ENCODE results near the gene SH3TC2.
A peak's percentile ranks its signal among the peaks of the same experiment; 100 is the strongest.

SH3TC2 gene

DNA sequence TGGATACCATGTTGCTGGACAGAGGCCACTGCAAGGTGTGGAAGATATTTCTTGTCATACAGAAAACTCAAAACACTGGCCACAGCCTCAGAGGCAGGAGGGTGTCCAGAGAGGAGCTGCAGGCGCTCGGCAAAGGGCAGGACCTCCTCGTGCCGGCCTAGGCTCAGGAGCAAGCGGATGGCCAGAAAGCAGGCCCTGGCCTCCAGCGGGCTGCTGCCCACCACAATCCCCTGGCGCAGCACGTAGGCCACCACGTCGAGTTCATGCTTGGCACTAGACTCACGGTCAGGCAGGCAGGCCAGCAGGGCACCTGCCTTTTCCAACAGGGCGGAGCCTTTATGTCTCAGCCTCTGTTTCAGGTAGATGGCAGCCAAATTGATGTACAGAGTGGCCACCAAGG lies 35.2 kb downstream of the SH3TC2 start:
- DNase-seq, result no peak

GRCh38 chr5:149024943-149025342 lies 37.9 kb downstream of the SH3TC2 start:
- no peak for DNase-seq

DNA sequence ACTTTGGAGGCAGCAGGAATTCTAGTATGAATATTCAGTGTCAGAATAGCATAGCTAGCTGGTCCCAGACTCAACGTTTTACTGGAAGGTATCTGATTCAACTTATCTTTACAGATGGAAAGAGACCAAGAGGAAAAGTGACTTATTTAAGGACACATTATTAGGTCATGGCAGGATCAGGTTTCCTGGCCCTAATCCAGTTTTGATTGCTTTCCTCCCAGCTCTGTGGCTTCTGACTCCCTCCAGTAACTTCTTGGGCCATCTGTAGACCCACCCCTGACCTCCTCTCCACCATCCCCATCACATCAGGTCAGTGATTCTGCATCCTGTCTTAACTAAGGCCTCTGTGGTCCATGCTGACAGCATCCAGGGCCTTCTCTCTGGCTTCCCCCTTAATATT lies 38.4 kb downstream of the SH3TC2 start:
- no peak for DNase-seq

DNA sequence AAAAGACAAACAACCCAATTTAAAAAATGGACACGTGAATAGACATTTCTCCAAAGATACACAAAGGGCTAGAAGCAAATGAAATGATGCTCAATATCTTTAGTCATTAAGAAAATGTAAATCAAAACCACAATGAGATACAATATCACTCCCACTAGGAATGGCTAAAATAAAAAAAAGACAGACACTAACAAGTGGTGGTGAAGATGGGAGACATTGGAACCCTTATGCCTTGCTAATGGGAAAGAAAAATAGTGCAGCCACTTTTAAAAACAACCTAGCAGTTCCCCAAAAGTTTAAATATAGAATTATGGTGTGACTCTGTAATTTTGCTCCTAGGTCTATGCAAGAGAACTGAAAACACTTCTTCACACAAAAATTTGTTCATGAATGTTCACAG lies 40.7 kb downstream of the SH3TC2 start:
- DNase-seq, result no peak

DNA sequence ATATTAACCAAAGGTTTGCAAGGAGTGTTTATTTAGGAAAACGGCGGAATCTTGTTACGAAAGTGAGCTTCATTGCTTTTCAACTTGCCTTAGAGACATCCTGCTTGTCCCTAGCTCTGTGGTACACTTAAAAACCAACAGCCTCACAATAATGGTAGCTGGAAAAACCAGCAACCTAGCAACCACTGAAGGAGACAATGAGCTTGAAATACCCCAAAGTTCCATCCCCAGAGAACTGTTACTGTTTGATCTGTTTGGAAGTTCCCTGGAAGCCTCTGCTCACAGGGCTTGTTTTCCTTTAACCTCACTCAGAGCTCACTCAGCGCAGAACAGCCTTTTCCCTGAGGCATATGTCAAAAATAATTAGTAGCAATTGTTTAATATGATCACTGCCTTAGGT lies 43.2 kb downstream of the SH3TC2 start:
- no peak for DNase-seq

DNA sequence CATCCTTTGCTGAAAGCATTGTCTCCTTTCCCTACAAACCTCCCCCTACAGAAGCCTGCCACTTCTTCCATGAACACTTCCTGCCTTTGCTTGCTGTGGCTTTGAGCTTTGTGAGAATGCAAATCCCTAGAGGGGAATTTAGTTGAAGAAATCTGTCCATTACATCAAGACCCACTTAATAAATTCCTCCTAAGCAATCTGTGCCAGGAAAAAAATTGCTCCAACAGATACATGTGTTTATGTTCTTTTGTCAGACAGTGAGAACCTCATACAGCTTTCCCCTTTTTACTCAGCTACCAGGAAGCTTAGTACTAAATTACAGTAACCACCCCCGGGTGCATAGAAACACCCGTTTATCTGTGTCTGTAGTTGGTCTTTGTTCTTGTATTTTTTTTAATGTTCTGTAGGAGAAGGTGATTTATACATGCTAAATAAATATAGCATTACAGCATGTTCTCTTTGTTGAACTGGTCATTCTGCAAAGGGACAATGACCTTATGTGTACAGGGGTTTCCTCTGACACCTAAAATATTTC lies 43.9 kb downstream of the SH3TC2 start:
- no peak for DNase-seq

GRCh38 chr5:149017636-149018035 lies 45.2 kb downstream of the SH3TC2 start:
- DNase-seq, result no peak

- DNase-seq, result no peak
Observed at GRCh38 chr5:149015561-149015960, 47.3 kb downstream of the SH3TC2 start.

GRCh38 chr5:149015126-149015525 lies 47.7 kb downstream of the SH3TC2 start:
- no peak for DNase-seq

DNA sequence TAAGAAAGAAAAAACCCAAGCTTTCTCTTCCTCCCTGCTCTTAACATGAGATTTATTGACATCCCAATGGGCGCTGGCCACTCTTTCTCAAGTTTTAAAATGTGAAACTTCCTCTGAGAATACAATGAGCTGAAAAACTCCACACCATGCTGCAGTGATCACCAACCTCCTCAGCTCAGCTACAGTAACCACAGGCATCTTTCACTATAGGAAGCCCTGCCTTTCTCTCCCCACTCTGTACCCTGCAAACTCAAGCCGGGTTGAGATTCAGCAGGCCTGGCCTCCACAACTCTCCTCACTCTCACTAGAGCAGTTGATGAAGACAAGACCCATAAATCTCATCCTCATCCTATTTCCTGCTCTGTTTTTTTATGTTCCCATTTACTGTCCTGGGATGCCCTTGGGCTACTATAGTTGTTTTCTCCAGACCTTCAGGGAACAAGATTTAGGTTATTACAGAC lies 48.3 kb downstream of the SH3TC2 start:
- DNase-seq, result no peak

GRCh38 chr5:149013796-149014195 lies 49.1 kb downstream of the SH3TC2 start:
- DNase-seq, result no peak

DNA sequence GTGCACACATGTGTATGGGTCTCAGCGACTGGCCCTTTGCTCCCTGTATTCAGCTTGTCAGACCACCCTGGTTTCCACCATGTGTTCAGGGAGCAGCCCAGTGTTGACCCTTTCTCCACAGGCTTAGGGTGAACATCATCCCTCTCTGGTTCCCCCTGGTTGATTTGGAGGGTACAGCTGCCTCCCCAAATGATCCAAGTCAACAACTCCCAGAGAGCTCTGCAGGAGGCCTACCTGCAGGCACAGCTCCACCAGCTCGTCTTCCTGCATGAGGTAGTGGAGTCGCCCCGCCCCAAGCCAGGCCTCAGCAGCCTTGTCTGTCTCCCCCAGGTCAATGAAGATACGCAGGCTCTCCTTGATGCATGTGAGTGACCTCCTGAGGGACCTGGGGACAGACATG lies 50.5 kb downstream of the SH3TC2 start:
- DNase-seq, result no peak

- DNase-seq, result no peak
Observed at GRCh38 chr5:149011728-149012127, 51.1 kb downstream of the SH3TC2 start.

DNA sequence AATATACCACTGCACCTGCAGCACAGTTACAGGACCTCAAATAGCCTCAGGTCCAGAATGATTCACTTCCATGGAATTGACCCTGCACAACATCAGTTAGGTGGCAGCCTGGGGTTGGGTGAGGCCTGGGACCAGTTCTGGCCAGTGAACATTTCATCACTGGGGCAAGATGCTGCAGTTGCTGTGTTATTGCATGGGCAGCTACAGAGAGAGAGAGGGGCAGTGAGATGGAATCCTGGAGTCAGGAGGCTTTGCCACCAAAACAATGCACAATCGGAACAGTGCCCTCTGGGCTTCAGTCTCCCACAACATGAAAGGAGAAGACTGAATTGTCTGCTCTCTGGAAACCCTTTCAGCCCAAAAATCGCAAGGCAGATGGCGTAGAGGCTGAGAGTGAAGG lies 51.8 kb downstream of the SH3TC2 start:
- no peak for DNase-seq

DNA sequence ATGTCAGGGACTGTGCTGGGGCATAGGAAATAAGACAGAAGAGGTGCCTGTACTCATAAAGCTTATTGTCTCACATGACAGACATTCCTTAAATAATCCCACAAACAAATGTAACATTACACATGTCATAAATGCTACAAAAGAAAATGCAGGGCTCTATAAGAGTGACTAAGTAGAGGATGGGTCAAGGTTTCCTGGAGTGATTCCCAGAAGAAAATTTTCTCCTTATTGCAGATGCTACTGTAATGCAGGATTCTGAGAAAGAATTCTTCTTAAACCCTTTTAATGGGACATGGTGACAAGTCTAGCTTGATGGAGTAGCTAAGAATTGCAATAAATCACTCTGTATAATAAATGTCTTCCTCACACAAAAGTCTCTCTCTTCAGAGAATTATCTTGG lies 55.7 kb downstream of the SH3TC2 start:
- DNase-seq, result no peak

GRCh38 chr5:149006426-149006825 lies 56.4 kb downstream of the SH3TC2 start:
- DNase-seq, result no peak

DNA sequence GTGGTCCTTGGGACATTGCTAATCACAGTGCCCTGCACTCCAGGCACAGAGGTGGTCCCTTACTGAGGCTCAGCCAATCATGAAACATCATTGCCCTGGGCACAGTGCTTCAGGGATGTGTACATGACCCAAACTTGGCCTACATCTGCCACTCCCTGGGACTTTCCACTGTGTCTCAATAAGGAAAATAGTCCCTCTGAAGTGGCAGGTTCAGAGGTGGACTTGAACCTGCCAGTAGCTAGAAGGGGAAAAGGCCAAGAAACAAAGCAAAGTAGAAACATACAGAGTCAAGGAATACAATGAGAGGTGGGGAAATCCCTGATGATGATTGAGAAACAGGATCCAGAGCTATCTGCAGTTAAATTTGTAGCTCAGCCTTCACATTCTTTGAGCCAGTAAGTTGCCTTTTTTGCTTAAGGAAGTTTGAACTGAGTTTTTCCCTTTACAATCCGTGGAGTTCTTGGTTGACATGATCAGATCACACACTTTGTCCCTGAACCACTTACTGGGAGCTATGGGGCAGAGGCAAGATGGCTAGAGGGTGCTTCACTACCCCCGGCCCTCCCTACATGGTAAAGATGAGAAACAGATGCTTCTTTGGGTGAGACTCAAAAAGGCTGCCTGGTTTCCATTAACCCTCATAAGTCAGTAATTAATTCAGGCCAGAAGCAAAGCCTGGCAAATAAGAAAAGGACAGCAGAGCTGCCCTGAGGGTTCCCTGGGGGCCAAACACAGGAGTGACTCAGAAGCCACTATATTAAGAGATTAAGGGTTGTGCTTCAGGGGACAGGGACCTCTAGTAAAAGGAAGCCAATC lies 57.6 kb downstream of the SH3TC2 start:
- no peak for DNase-seq

DNA sequence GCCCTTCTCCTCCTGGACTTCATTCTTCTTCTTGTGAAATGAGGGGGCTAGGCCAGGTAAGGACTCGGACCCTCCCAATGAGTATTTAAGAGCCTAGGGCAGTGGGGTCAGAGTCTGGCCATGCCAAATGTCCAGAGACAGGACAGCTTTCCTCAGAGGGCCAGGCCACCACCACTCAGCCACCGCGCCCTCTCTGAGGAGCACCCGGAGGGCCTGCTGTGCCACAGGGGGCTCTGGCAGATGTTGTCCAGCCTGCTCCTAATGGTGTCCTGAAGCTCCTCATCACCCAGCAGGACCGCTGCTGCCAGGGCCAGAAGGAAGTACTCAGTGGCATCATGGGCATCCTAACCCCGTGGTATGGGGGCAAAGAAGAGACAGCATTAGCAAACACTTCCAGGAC lies 58.3 kb downstream of the SH3TC2 start:
- DNase-seq, result no peak

DNA sequence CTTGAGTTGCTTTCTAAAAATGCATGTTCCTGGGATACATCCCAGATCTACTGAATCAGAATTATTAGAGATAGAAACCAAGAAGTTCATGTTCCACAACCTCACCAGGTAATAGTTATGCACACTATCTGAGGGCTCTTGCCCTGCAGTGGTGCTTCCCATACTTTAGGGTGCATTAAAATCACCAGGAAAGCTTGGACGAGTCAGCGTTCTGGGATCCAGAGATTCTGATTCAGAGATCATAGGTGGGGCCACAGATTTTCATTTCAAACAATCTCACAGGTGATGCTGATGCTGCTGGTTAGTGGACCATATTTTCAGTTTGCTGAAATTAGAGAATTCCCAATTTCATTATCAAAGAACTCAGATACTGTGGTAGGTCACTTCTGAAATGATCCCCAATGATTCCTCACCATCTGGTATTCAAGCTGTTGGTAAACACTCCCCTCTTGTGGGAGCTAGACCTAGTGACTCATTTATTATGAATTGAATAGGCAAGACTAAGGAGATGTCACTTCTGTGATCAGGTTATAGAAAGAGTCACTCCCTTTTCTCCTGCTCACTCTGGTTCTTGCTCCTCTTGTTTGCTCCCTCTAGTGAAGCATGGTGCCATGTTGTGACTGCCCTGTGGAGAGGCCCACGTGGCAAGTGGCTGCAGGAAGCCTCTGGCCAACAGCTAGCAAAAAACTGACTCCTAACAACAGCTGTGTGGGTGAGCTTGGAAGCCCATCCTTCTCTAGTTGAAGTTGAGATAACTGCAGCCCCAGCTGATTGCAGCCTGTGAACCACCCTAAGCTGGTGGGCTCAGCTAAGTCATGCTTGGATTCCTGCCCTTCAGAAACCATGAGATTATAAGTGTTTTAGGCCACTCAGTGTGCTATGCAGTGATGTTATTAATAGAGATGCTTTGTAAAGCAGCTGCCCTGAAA lies 59.8 kb downstream of the SH3TC2 start:
- no peak for DNase-seq

DNA sequence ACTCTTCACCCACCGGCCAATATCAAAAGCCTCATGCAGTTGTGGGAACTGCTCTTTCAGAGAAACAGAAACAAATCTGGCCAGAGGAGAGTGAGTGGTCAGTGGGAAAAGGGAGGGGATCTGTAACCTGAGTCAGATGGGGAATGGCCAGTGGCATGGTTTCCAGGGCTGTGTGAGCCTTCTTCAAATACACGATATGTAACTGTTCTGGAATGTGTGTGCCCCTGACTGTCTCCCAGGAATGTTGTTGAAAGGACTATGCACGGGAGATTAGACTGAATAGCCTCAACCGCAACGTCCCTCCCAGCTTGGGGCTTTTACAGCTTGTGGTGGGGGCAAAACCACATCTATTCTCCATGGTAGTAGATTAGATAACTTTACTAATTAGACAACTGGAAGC lies 60.8 kb downstream of the SH3TC2 start:
- no peak for DNase-seq

DNA sequence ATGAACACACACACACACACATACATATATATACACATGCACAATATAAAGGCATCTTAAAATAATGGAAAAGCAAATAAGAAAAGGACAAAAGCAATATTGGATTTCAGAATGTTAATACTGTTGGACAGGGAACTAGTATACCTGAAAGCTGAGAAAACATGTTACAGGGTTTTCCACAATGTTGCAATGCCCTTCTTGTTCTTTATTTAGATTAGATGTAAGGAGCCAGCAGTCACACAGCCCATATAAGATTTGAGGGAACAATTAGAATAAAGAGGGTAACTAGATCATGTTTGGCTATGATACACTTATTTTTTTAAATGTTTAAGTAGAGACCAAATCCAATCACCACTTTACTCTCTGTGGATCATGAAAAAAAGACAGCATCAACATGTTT lies 61.7 kb downstream of the SH3TC2 start:
- no peak for DNase-seq

DNA sequence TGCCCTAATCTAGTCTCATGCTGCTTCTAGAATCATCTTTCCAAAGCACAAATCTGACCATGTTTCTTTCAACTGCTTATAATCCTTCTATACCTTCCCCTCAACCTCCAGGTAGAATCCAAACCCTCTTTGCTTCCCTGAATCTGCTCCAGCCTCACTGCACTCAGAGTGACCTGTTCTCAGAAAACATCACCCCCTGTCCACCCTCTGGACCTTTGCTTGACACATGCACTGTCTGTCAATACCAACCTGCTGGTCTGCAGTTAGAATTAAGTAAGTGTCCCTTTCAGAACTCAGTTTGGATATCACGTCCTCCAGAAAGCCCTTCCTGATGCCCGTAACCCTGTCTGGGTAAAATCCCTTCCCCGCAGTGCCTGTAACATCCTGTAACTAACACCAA lies 63.1 kb downstream of the SH3TC2 start:
- DNase-seq, result no peak

DNA sequence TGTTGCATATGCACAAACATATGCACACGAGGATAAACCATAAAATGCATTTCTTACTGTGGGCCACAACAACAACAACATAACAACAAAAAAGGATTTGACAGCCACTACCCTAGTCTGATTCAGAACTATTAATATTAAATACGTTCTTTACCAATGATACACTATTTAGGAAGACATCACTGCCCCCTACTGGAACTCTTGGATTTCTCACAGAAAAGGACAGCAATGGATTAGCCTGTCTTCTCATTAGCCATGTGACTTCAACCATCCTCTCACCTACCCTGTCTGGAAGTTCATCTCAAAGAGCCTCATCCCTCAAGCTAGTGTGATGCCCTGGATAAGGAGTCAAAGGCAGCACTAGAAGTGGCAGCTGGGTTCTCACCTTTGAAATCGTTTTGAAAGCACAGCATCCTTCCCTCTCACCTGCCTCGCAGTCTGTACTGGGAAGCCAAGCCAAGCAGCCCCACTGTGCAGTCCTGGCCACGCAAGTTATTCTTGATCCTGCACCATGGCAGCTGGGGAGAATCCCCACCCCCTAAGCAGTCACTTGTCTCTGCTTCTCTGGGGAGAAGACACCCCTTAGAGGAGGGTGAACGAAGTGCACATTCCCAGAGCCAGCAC lies 64.6 kb downstream of the SH3TC2 start:
- peak; percentile 12 for DNase-seq
